ENCODE data around the gene LRP1. TPM values are rescaled to one million over a fixed set of nuclear protein-coding genes. Genes with fewer than 3 reads are reported as not detected.

The LRP1 gene
- total RNA-seq, 1 donor from 2014 or later, result 62.7 TPM

DNA sequence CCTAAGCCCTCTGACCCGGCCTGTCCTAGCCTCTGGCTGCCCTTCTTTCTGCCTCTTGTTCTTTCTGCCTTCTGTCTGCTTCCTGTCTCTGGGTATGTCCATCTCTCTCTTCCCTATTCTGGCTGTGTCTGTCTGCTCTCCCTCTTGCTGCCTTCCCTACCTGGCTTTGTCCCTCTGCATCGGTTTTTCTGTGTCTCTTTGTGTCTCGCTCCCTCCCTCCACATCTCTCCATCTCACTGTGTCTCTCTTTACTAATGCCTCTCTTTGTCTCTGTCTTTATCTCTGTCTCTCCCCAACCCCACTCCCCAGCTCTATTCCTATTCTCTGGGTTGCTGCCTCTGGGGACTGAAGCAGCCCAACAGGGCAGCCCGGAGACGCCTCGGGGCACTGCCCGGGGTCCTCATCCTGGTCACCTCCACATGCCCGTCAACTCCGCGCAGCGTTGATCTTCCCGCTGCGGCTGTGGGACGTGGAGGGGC is 111.3 kb downstream of the LRP1 start:
- peaks cover 64% of the 10 kb centered on the region for H3K4me1 Mint-ChIP-seq
- no peak for DNase-seq (ENCODE audit: low read depth, low spot score)
- H3K4me3 Mint-ChIP-seq, result peak overlapping the region; percentile 90
- TF ChIP-seq, protein P1, sequence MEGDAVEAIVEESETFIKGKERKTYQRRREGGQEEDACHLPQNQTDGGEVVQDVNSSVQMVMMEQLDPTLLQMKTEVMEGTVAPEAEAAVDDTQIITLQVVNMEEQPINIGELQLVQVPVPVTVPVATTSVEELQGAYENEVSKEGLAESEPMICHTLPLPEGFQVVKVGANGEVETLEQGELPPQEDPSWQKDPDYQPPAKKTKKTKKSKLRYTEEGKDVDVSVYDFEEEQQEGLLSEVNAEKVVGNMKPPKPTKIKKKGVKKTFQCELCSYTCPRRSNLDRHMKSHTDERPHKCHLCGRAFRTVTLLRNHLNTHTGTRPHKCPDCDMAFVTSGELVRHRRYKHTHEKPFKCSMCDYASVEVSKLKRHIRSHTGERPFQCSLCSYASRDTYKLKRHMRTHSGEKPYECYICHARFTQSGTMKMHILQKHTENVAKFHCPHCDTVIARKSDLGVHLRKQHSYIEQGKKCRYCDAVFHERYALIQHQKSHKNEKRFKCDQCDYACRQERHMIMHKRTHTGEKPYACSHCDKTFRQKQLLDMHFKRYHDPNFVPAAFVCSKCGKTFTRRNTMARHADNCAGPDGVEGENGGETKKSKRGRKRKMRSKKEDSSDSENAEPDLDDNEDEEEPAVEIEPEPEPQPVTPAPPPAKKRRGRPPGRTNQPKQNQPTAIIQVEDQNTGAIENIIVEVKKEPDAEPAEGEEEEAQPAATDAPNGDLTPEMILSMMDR (conservative IDR thresholded peaks at IDR 0.05), result no peak
- peaks cover under 1% of the 10 kb centered on the region for H3K36me3 Mint-ChIP-seq (ENCODE audit: low read depth)
- H3K27me3 Mint-ChIP-seq (ENCODE audit: low read depth), result peaks cover 83% of the 10 kb centered on the region
- no peaks in the 10 kb centered on the region for H3K9me3 Mint-ChIP-seq
- H3K27ac Mint-ChIP-seq (ENCODE audit: unreplicated experiment), result peak overlapping the region; percentile 22

DNA sequence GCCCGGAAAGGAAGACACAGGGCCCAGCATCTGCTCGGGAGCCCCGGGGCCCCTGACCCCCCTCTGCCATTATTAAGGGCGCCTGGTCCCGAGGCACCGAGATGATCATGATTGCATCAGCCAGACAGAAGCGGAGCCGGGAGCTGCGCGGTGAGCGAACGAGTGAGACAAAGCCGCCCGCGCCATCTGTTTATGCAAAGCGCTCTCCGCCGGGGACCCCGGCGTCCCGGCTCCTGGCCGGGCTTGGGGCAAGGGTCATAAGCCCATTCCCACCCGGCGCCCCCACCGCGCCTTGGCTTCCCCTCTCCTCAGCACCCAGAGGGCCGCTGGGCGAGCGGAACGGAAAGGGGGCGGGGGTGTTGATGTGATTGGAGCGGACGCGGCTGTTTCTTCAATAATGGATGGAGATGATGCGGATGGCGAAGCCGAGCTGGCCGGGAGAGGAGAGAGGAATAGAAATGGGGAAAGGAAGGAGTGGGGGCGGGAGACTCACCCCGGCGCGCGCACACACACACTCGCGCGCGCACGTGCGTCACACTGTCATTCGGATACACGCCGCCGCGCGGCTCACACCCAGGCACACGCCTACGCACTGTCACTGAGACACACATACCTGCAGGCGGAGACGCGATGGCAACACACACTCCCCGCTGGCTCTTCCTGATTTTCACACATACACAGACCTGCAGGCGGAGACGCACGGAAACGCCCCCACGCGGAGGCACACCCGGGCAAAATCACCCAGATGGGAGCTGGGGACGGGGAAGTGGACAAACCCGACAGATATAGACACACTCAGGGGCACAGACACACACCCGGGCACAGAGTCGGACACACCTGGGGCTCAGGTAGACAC is 112.0 kb downstream of the LRP1 start:
- Mint-ChIP-seq H3K27me3 (ENCODE audit: low read depth) (peaks cover 86% of the 10 kb centered on the region), H3K9me3 (no peaks in the 10 kb centered on the region), H3K4me3 (peak overlapping the region; percentile 90), H3K4me1 (peaks cover 60% of the 10 kb centered on the region), H3K27ac (ENCODE audit: unreplicated experiment) (peak overlapping the region; percentile 27), H3K36me3 (ENCODE audit: low read depth) (no peaks in the 10 kb centered on the region)
- TF ChIP-seq, protein P1 (conservative IDR thresholded peaks at IDR 0.05), result peak; percentile 14
- DNase-seq (ENCODE audit: low read depth, low spot score), result no peak

DNA sequence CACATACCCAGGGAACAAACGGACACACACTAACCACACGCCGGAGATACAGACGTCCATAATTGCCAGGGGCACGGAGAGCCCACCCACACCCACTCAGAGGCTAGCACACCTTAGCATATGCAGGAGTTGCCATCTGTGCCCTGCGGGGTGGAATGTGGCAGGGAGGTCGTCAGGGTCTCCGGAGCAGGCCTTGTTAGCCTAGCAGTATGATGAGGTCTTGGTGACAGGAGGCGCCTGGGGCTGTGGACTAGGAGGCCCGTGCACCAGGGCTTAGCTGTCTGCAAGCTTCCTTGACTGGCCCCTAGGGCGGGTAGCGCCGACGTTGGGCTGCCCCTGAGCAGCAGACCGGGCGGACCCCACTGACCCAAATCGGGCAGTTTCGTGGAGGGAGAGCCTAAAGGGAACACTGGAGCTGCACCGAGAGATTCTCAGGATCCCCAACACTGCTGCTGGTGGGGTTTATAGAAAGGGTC is 112.7 kb downstream of the LRP1 start:
- Mint-ChIP-seq H3K4me1 (peaks cover 57% of the 10 kb centered on the region), H3K27me3 (ENCODE audit: low read depth) (peaks cover 83% of the 10 kb centered on the region), H3K4me3 (peak overlapping the region; percentile 90), H3K27ac (ENCODE audit: unreplicated experiment) (no peak overlapping the region), H3K9me3 (no peaks in the 10 kb centered on the region), H3K36me3 (ENCODE audit: low read depth) (no peaks in the 10 kb centered on the region)
- TF ChIP-seq, protein P1 (conservative IDR thresholded peaks at IDR 0.05), result no peak
- DNase-seq (ENCODE audit: low read depth, low spot score), result no peak

DNA sequence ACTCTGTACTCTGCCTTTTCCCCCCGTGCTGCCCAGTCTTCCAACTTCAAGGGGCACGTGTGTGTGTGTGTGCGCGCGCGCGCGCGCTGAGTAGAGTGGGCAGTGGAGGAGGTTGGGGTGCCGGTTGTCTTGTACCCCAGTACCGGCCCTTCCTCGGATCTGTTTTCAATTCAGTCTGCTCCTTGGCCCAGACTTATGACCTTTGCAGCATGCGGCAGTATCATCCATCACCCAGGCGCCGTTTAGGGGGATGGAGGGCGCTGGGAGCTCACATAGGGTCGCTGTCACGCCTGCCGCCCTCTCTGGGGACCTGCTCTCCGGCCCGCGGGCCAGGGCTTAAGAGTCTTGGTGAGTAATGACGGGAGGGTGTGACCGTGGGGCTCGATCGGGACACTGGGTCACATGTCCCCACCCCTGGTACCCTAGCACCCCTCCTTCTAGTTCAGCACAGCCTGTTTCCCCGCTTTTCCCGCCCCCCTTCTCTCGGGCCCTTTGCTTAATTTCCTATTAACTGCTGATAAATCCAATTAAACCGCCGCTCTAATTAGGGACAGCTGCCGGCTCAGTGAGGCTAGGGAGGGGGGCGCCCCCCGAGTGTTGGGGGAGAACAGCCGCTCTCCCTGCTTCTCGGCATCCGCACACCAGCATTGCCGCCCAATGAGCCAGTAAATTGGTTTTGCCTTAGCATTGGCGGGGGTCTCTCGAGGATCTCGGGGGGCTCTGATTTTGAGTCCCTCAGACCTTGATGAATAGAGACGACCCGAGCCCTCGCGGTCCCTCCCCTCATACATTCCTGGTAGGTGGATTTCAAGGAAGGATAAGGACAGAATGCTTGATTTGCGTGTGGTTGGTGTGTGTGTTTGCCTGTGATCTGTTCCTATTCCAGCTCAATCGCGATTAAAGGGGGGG is 113.4 kb downstream of the LRP1 start:
- no peaks in the 10 kb centered on the region for H3K36me3 Mint-ChIP-seq (ENCODE audit: low read depth)
- peaks cover 57% of the 10 kb centered on the region for H3K4me1 Mint-ChIP-seq
- peaks cover 81% of the 10 kb centered on the region for H3K27me3 Mint-ChIP-seq (ENCODE audit: low read depth)
- TF ChIP-seq, protein P1 (conservative IDR thresholded peaks at IDR 0.05), result no peak
- peak overlapping the region; percentile 90 for H3K4me3 Mint-ChIP-seq
- DNase-seq (ENCODE audit: low read depth, low spot score), result no peak
- no peaks in the 10 kb centered on the region for H3K9me3 Mint-ChIP-seq
- H3K27ac Mint-ChIP-seq (ENCODE audit: unreplicated experiment), result no peak overlapping the region

DNA sequence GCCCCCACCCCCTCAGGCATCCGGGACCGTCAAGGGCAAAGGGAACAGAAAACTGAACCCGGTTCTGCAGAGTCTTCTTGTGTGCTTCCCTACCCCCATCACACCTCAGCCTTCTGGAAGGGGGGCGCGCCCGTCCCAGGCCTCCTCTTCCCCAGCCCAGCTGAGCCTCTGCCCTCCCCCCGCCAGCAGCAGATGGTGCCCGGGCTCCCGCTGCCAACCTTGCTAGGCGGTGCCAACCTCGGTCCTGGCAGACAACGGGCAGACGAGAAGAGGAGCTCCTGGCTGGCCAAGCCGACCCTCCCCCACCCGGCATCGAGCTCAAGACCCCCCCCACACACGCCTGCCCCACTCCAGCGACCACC is 114.0 kb downstream of the LRP1 start:
- peaks cover 53% of the 10 kb centered on the region for H3K4me1 Mint-ChIP-seq
- TF ChIP-seq, protein P1 (conservative IDR thresholded peaks at IDR 0.05), result no peak
- no peaks in the 10 kb centered on the region for H3K9me3 Mint-ChIP-seq
- no peaks in the 10 kb centered on the region for H3K36me3 Mint-ChIP-seq (ENCODE audit: low read depth)
- H3K4me3 Mint-ChIP-seq, result peak overlapping the region; percentile 90
- no peak overlapping the region for H3K27ac Mint-ChIP-seq (ENCODE audit: unreplicated experiment)
- DNase-seq (ENCODE audit: low read depth, low spot score), result no peak
- H3K27me3 Mint-ChIP-seq (ENCODE audit: low read depth), result peaks cover 74% of the 10 kb centered on the region

Measured in neural crest cell (in vitro differentiated cells).